T-helper 1 cell treated with Interleukin-12 subunit alpha and Interleukin-12 subunit beta and Interleukin-4 antibody, amounts not matched to agents 30 μg/mL and 1 μg/mL, for 36 hours (primary cell): Measurements from ENCODE around the gene NFATC1.
"Not testable (repeated sequence)": the region's sequence is repeated elsewhere in the genome, so short reads cannot be mapped to it uniquely, and the experiment has no call there.

Experiments used
- H3K27ac Mint-ChIP-seq: one replicate; pipeline ENCODE4 v1.8.0; 2021; ENCODE audit warnings: mild to moderate bottlenecking, mixed read lengths
- H3K27me3 Mint-ChIP-seq: one replicate; pipeline ENCODE4 v1.8.0; 2021; ENCODE audit warnings: low read depth, mixed read lengths
- H3K36me3 Mint-ChIP-seq: one replicate; pipeline ENCODE4 v1.8.0; 2021; ENCODE audit warnings: low read depth, mixed read lengths
- H3K4me1 Mint-ChIP-seq: one replicate; pipeline ENCODE4 v1.8.0; 2021; ENCODE audit warnings: low read depth, mixed read lengths
- H3K4me3 Mint-ChIP-seq: one replicate; pipeline ENCODE4 v1.8.0; 2021; ENCODE audit warnings: mild to moderate bottlenecking, moderate library complexity, mixed read lengths
- H3K9me3 Mint-ChIP-seq: one replicate; pipeline ENCODE4 v1.8.0; 2021; ENCODE audit warnings: mixed read lengths

NFATC1 gene

DNA sequence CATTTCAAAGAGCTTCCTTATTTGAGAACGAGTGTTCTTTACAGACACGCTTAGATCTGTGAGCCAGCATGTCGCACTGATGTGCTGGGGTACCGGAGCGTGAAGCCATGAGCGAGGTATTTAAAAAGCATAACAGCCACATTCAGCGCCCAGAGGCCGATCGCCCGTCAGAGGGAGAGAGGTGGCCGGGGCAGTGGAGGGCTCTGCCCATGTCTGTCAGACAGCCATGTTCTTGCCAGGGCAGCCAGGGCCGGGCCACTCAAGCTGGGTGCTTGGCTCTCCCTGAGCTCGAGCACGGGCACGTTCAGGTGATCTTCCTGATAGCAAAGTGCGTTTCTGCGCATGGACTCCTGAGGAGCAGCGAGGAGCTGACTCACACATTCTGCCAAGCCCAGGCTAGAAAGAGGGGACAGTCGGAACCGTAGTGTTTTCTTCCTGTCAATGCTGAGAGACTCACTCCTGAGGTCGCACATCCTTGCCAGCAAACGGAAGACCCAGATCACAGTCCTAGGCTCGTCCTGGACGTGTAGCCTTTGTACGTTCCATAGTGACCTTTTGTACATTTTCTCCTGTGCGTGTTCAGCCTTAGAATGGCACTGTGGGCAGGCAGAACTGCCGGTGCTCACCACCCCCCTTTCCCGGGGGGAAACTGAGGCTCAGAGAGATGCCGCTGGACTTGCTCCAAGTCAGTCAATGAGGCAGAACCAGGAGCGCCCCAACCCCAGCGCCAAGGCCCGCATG lies 100.7 kb downstream of the NFATC1 start:
- no peaks in the 10 kb centered on the region for H3K27me3 Mint-ChIP-seq
- H3K9me3 Mint-ChIP-seq: peaks cover 52% of the 10 kb centered on the region
- H3K27ac Mint-ChIP-seq: no peak overlapping the region
- H3K4me1 Mint-ChIP-seq: peaks cover 6% of the 10 kb centered on the region
- H3K36me3 Mint-ChIP-seq: peaks cover 45% of the 10 kb centered on the region
- H3K4me3 Mint-ChIP-seq: no peak overlapping the region

DNA sequence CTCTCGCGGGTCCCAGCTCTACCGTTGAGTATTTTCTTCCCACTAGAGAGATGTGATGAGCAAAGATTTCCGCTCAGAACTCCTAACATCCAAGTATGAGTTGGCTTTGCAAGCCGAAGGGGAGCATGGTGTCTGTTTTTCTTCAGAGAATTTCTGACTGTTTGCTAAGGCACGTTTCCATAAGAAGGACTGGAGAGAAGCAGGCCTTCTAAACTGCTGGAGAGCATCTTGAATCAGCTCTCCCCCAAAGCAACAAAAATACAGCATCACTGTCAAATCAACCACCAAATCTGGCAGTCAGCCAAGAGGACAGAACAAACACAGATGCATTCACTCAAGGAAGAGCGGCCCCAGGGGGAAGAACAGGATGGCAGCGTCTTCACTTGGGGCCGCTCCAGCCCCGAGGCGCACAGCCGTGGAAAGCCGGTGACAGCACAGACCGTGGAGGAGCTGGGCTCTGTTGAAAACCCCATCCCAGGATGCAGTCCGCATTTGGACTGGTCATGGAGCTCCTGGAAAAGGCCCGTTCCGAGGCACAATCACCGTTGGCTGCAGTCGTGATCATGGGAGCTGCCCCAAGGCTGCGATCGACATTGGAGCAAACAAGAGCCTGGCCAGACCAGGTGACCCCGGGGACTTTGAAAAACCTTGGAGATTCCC lies 101.4 kb downstream of the NFATC1 start:
- Mint-ChIP-seq H3K9me3 (peaks cover 52% of the 10 kb centered on the region), H3K36me3 (peaks cover 45% of the 10 kb centered on the region), H3K4me3 (no peak overlapping the region), H3K4me1 (peaks cover 3% of the 10 kb centered on the region), H3K27me3 (no peaks in the 10 kb centered on the region), H3K27ac (no peak overlapping the region)

DNA sequence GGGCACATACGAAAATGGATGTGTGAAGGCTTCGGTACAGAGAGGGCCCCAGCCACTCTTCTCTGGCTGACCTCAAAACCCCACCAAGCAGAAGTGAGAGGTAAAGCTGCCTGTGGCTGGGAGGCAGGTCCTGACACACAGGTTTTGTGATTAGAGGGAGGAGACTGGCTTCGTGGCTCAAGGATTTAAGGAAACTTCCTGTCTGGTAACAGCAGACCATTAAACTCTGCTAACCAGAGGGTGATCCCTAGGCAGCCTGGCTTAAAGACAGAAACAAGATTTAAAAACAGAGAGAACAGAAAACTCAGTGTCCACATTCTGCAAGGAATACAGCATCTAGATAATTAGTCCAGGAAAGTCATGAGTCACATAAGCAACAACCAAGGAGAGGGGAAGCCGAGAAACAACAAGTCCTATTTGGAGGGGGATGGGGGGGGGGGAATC lies 101.9 kb downstream of the NFATC1 start:
- Mint-ChIP-seq H3K27ac (no peak overlapping the region), H3K4me3 (no peak overlapping the region), H3K4me1 (no peaks in the 10 kb centered on the region)

DNA sequence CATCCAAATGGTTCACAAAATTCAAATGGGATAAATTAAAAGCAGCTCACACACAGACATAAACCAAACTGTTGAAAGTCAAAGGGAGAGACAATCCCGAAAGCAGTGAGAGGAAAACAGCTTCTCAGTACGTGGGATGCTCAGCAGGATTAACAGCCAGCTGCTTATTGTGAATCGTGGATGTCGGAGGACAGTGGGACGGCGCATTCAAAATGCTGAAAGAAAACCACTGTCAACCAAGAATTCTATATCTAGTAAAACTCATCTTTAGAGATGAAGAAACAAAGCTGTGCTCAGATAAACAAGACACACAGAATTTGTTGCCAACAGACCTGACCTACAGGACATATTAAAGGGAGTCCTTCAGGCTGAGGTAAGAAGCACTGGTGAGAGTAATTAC lies 102.9 kb downstream of the NFATC1 start:
- peaks cover 43% of the 10 kb centered on the region for H3K36me3 Mint-ChIP-seq
- H3K9me3 Mint-ChIP-seq: peaks cover 52% of the 10 kb centered on the region
- no peak overlapping the region for H3K4me3 Mint-ChIP-seq
- peaks cover 1% of the 10 kb centered on the region for H3K4me1 Mint-ChIP-seq
- H3K27me3 Mint-ChIP-seq: no peaks in the 10 kb centered on the region
- H3K27ac Mint-ChIP-seq: no peak overlapping the region

More for the DNA sequence above, 101.9 kb downstream of the NFATC1 start:
- Mint-ChIP-seq H3K36me3 (peaks cover 43% of the 10 kb centered on the region), H3K9me3 (peaks cover 52% of the 10 kb centered on the region), H3K27me3 (no peaks in the 10 kb centered on the region)

DNA sequence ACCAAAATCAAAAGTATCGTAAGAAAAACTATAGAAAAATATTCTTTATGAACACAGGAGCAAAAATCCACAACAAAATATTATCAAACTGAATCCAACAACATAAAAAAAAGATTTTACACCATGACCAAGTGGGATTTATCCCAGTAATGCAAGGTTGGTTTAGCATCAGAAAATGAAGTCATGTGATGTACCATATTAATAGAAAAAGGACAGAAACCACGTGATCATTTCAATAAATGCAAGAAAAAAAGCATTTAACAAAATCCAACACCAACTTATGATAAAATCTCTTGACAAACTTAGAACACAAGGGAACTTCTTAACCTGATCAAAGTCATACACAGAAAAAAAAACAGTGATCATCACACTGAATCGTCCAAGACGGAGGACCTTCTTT lies 105.3 kb downstream of the NFATC1 start:
- H3K9me3 Mint-ChIP-seq: peaks cover 46% of the 10 kb centered on the region
- H3K27ac Mint-ChIP-seq: no peak overlapping the region
- no peaks in the 10 kb centered on the region for H3K27me3 Mint-ChIP-seq
- peaks cover 13% of the 10 kb centered on the region for H3K4me1 Mint-ChIP-seq
- no peak overlapping the region for H3K4me3 Mint-ChIP-seq
- peaks cover 36% of the 10 kb centered on the region for H3K36me3 Mint-ChIP-seq

DNA sequence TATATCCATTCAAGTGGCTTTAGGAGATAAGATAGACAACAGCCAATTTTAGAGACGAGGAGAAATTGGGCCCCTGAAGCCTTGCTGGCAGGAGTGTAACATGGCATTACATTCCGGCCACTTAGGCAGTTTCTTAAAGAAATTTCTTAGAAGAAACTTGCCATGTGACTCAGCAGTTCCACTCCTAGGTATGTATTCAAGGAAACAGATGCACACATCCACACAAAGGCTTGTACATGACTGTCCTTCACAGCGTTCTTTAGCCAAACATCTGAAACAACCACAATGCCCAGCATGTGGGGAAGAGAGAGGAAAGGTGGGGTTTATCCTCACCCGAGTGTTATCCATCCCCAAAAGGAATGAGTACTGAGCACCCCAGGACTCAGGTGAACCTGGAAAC lies 107.1 kb downstream of the NFATC1 start:
- Mint-ChIP-seq H3K4me1 (peaks cover 25% of the 10 kb centered on the region), H3K27ac (no peak overlapping the region), H3K4me3 (no peak overlapping the region), H3K36me3 (peaks cover 20% of the 10 kb centered on the region), H3K27me3 (no peaks in the 10 kb centered on the region), H3K9me3 (peaks cover 29% of the 10 kb centered on the region)

DNA sequence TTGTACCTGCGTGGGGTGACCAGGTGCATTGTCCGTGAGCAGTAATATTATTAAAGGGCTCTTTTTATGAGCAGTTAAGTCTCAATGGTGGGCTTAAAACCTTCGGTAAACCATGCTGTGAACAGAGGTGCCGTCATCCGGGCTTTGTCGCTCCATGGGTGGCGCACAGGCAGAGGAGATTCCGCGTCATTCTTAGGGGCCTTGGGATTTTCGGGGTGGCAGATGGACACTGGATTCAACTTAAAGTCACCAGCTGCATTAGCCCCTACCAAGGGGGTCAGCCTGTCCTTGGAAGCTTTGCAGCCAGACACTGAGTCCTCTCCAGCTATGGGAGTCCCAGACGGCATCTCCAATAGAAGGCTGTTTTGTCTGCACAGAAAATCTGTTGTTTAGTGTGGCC lies 107.7 kb downstream of the NFATC1 start:
- H3K4me1 Mint-ChIP-seq: peaks cover 28% of the 10 kb centered on the region

DNA sequence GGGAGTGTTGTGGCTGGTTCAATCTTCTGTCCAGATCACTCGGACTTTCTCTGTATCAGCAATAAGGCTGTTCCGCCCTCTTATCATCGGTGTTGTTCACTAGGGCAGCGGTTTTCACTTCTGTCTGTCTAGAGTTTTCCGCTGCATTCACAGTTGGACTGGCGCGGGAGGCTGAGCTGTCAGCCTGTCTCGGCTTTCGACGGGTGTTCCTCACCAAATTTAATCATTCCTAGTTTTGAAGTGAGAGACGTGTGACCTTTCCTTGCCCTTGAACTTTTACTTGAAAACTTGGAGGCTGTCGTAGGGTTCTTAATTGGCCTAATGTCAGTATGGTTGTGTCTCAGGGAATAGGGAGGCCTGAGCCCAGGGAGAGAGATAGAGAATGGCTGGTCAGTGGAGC lies 108.3 kb downstream of the NFATC1 start:
- H3K4me3 Mint-ChIP-seq: no peak overlapping the region
- H3K36me3 Mint-ChIP-seq: peaks cover 20% of the 10 kb centered on the region
- H3K4me1 Mint-ChIP-seq: peaks cover 31% of the 10 kb centered on the region
- H3K27me3 Mint-ChIP-seq: no peaks in the 10 kb centered on the region
- peak overlapping the region; percentile 2 for H3K27ac Mint-ChIP-seq
- H3K9me3 Mint-ChIP-seq: peaks cover 17% of the 10 kb centered on the region

More for the DNA sequence above, 107.7 kb downstream of the NFATC1 start:
- Mint-ChIP-seq H3K36me3 (peaks cover 19% of the 10 kb centered on the region), H3K27ac (no peak overlapping the region), H3K27me3 (no peaks in the 10 kb centered on the region), H3K9me3 (peaks cover 23% of the 10 kb centered on the region), H3K4me3 (no peak overlapping the region)

DNA sequence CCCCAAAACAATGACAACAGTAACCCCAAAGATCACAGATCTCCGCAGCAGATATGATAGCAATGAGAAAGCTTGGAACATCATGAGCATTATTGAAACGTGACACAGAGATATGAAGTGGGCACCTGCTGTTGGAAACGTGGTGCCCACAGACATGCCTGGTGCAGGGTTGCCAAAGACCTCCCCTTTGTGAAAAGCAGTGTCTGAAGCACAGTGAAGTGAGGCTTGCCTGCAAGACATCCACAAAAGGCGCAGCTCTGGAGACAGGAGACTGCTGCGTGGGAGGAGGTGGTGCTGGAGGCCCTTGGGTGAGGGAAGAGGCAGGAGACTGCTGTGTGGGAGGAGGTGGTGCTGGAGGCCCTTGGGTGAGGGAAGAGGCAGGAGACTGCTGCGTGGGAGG lies 108.8 kb downstream of the NFATC1 start:
- peak overlapping the region; percentile 2 for H3K27ac Mint-ChIP-seq
- not testable (repeated sequence) for H3K27me3 Mint-ChIP-seq
- H3K4me1 Mint-ChIP-seq: peaks cover 31% of the 10 kb centered on the region
- H3K9me3 Mint-ChIP-seq: peaks cover 12% of the 10 kb centered on the region
- H3K36me3 Mint-ChIP-seq: peaks cover 17% of the 10 kb centered on the region
- peak overlapping the region; percentile 4 for H3K4me3 Mint-ChIP-seq

DNA sequence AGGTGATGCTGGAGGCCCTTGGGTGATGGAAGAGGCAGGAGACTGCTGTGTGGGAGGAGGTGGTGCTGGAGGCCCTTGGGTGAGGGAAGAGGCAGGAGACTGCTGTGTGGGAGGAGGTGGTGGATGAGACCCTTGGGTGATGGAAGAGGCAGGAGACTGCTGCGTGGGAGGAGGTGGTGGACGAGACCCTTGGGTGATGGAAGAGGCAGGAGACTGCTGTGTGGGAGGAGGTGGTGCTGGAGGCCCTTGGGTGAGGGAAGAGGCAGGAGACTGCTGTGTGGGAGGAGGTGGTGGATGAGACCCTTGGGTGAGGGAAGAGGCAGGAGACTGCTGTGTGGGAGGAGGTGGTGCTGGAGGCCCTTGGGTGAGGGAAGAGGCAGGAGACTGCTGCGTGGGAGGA lies 109.7 kb downstream of the NFATC1 start:
- not testable (repeated sequence) for H3K27me3 Mint-ChIP-seq, H3K27ac Mint-ChIP-seq, H3K9me3 Mint-ChIP-seq, H3K4me3 Mint-ChIP-seq
- H3K36me3 Mint-ChIP-seq: peaks cover 15% of the 10 kb centered on the region
- peaks cover 31% of the 10 kb centered on the region for H3K4me1 Mint-ChIP-seq

DNA sequence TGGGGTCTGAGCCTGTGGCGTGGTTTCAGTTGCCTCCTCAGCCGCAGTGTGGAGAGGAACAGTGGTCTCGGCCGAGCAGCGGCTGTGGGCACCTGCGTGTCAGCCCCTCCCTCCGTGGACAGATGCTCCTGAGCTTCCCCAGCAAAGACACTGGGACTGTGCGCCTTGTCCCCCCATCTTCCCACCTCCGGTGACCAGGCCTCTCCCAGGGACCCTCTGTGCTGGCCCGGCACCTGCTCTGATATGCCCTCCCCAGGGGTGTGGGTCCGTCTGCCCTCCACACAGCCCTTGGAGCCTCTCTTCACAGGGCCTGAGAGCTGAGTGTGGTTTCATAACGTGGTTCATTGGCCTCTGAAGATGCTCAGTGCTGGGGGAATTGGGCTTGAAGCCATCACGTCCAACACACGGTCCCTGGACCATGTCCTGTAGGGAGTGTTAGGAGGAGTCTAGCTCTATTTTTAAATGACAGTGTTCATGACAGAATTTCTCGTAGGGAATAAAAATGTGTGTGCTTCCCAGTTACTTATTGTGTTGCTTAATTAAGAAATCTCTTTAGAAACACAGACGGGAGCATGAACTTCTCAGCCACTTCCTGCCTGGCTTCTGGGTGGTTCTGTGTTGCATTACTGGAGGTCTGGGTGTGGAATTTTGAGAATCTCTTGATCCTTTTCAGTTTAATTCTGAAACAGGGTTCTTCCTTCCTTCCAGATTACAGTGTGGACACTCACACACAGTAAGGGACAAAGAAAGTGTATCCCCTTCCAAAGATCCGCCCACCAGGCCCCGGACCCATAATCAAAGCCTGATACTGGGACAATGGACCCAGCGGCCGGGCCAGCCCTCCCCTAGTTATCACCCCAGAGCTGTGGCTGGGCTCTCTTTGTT lies 110.7 kb downstream of the NFATC1 start:
- Mint-ChIP-seq H3K27ac (peak overlapping the region; percentile 55), H3K36me3 (peaks cover 14% of the 10 kb centered on the region), H3K4me1 (peaks cover 31% of the 10 kb centered on the region), H3K4me3 (peak overlapping the region; percentile 48), H3K27me3 (no peaks in the 10 kb centered on the region), H3K9me3 (no peaks in the 10 kb centered on the region)

DNA sequence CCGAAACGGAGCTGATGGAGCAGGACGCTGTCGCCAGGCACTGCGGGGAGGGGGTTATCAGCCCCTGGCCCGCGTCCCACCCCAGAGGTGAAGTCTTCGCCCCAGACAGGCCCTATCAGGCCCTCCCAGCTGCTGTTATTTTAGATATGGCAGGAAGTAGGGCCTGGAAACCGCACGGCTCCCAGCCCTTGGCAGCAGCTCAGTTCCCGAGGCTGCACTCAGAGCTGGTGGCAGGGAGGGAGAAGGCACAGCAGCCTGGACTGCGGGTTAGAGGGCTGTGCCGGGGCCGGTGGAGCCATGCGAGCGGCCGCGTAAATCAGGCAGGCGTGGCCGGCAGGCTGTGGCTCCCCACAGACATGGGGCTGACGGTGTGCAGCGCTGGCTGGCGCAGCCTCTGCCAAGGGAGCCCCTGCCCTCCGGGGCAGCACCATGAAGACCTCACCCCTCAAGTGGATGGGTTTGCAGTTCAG lies 111.4 kb downstream of the NFATC1 start:
- H3K27ac Mint-ChIP-seq: peak overlapping the region; percentile 55
- no peaks in the 10 kb centered on the region for H3K9me3 Mint-ChIP-seq
- H3K36me3 Mint-ChIP-seq: peaks cover 14% of the 10 kb centered on the region
- no peaks in the 10 kb centered on the region for H3K27me3 Mint-ChIP-seq
- H3K4me3 Mint-ChIP-seq: peak overlapping the region; percentile 48
- H3K4me1 Mint-ChIP-seq: peaks cover 31% of the 10 kb centered on the region

DNA sequence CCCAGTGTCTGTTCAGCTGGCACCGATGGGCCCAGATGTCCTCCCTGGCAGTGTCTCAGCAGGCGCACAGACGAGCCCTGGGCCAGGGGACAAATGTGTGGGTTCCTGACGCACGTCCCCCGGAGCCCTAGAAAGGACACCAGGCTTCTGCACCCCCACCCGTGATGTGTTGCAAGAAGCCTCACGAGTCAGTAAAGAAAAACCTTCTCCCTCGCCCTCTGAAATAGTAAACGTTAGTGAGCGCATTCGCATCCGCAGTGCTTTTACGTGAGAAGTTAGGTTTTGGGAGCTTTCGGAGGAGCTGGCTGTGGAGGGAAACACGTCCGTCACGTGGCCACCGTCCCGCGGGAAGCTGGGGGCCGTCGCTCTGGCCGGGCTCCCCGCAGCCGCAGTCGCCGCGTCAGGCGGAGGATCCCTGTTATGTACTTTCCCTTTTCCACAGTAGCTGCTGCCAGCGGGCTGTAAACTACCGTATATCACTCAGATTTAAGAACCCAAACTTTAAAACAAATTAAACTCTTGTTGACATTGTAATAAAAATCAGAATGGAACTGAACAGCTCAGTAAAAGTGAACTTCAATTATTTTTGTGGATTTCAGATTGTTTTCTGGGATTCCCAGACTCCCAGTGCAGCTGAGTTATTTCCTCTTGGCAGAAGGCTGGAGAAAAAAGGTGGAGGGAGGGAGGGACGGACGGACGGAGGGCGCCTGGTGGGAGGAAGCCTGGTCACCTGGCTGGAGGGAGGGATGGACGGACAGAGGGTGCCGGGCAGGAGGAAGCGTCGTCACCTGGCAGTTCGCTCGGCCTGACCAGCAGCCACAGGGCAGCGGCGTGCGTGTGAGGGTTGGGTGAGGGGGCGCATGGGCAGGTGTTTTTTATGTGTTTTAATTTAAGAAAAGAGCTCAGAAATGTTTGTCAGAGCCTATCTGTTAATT lies 112.1 kb downstream of the NFATC1 start:
- Mint-ChIP-seq H3K27me3 (no peaks in the 10 kb centered on the region), H3K4me3 (peak overlapping the region; percentile 48), H3K4me1 (peaks cover 30% of the 10 kb centered on the region), H3K9me3 (no peaks in the 10 kb centered on the region), H3K36me3 (peaks cover 14% of the 10 kb centered on the region), H3K27ac (no peak overlapping the region)
